ENCODE measurements around the gene KRTAP13-4. TPM values are rescaled to one million over a fixed set of nuclear protein-coding genes. Genes with fewer than 3 reads are reported as not detected.

The KRTAP13-4 gene
- total RNA-seq, 1 donor: not detected

- TF ChIP-seq CTCF (IDR thresholded peaks at IDR 0.05; ENCODE audit: insufficient read depth, low read depth, low read length): no peak
- H3K4me3 ChIP-seq (ENCODE audit: low read depth, low read length): no peak overlapping the region
- DNase-seq (ENCODE audit: low read depth): no peak
These were observed 49.2 kb downstream of the KRTAP13-4 start for GRCh38 chr21:30479259-30479658.

GRCh38 chr21:30480145-30480544, 50.1 kb downstream of the KRTAP13-4 start, which contains the start of gene KRTAP19-1:
KRTAP19-1 (minus strand) TSS chr21:30480367; CDS start chr21:30480317, 50 bp downstream.
- TF ChIP-seq CTCF (IDR thresholded peaks at IDR 0.05; ENCODE audit: insufficient read depth, low read depth, low read length): no peak
- no peak for DNase-seq (ENCODE audit: low read depth)
- H3K4me3 ChIP-seq (ENCODE audit: low read depth, low read length): no peak within 1 kb of the TSS

Other genes starting within 250 kb of the KRTAP13-4 start
- gene CLDN8, start 214.1 kb upstream of the KRTAP13-4 start, total RNA-seq: not detected in 2 replicates
- not detected in 2 replicates for gene KRTAP24-1, start 147.3 kb upstream of the KRTAP13-4 start, total RNA-seq
- not detected in 2 replicates for gene KRTAP25-1, start 140.7 kb upstream of the KRTAP13-4 start, total RNA-seq
- gene KRTAP26-1, start 109.9 kb upstream of the KRTAP13-4 start, total RNA-seq: not detected in 2 replicates
- not detected in 2 replicates for gene KRTAP27-1, start 92.5 kb upstream of the KRTAP13-4 start, total RNA-seq
- gene KRTAP23-1, start 81.6 kb upstream of the KRTAP13-4 start, total RNA-seq: not detected in 2 replicates
- gene KRTAP13-2, start 57.9 kb upstream of the KRTAP13-4 start, total RNA-seq: not detected in 2 replicates
- not detected in 2 replicates for gene KRTAP13-1, start 34.2 kb upstream of the KRTAP13-4 start, total RNA-seq
- not detected in 2 replicates for gene KRTAP13-3, start 4.3 kb upstream of the KRTAP13-4 start, total RNA-seq
- gene KRTAP15-1, start 10.1 kb downstream of the KRTAP13-4 start, total RNA-seq: not detected in 2 replicates
- gene KRTAP19-1, start 50.1 kb downstream of the KRTAP13-4 start, total RNA-seq: not detected in 2 replicates
- not detected in 2 replicates for gene KRTAP19-2, start 57.2 kb downstream of the KRTAP13-4 start, total RNA-seq
- gene KRTAP19-3, start 61.8 kb downstream of the KRTAP13-4 start, total RNA-seq: not detected in 2 replicates
- gene KRTAP19-4, start 66.9 kb downstream of the KRTAP13-4 start, total RNA-seq: not detected in 2 replicates
- gene KRTAP19-5, start 71.9 kb downstream of the KRTAP13-4 start, total RNA-seq: not detected in 2 replicates
- gene KRTAP19-6, start 111.6 kb downstream of the KRTAP13-4 start, total RNA-seq: not detected in 2 replicates
- gene KRTAP19-7, start 131.1 kb downstream of the KRTAP13-4 start, total RNA-seq: not detected in 2 replicates
- gene KRTAP22-2, start 160.2 kb downstream of the KRTAP13-4 start, total RNA-seq: not detected in 2 replicates
- not detected in 2 replicates for gene KRTAP6-3, start 162.2 kb downstream of the KRTAP13-4 start, total RNA-seq
- not detected in 2 replicates for gene KRTAP6-2, start 168.7 kb downstream of the KRTAP13-4 start, total RNA-seq
- not detected in 2 replicates for gene KRTAP22-1, start 170.9 kb downstream of the KRTAP13-4 start, total RNA-seq
- not detected in 2 replicates for gene KRTAP6-1, start 183.7 kb downstream of the KRTAP13-4 start, total RNA-seq
- gene KRTAP20-1, start 186.2 kb downstream of the KRTAP13-4 start, total RNA-seq: not detected in 2 replicates
- not detected in 2 replicates for gene KRTAP20-4, start 190.4 kb downstream of the KRTAP13-4 start, total RNA-seq
- gene KRTAP20-2, start 205.0 kb downstream of the KRTAP13-4 start, total RNA-seq: not detected in 2 replicates
- gene KRTAP20-3, start 212.6 kb downstream of the KRTAP13-4 start, total RNA-seq: not detected in 2 replicates

Data from fibroblast of villous mesenchyme (primary cell).